Panc1 (cell line): ENCODE results near the gene ZNF512B. TPM values are rescaled to one million over a fixed set of nuclear protein-coding genes. Genes with fewer than 3 reads are reported as not detected.

ENCODE experiments used
- ATAC-seq: fragments of 200-7000 bp; cut with Tn5 transposase; 2 replicates; pipeline ENCODE4 v1.9.1; 2020; ENCODE audit warnings: mild to moderate bottlenecking, moderate library complexity
- BruUV-seq: library from RNA; stranded (reverse); fragments of 400-500 nt; replicated peaks from 2 replicates; lab custom pipeline; 2021; lab: Mats Ljungman, UMichigan
- CTCF ChIA-PET: fragments of 300-600 bp; sonication (Branson Sonifier 250); formaldehyde crosslinking; loops from one replicate; lab custom pipeline; 2022; ENCODE audit warnings: antibody characterized with exemption; lab: Charles Lee
- POLR2A ChIA-PET: fragments of 300-600 bp; sonication (Branson Sonifier 250); formaldehyde crosslinking; loops from one replicate; lab custom pipeline; 2022; ENCODE audit warnings: antibody characterized with exemption; lab: Charles Lee
- DNase-seq: peaks from one replicate; pipeline ENCODE4 v3.0.0-alpha.2; 2010; ENCODE audit warnings: low read depth, low spot score
- H3K27ac ChIP-seq: 2 replicates; pipeline ENCODE4 v1.5.1; 2011; ENCODE audit warnings: mild to moderate bottlenecking, low read length, inconsistent platforms
- H3K27me3 ChIP-seq: fragments of 200-500 bp; sonication (Bioruptor generic); 2 replicates; pipeline ENCODE4 v1.6.0; 2014; ENCODE audit warnings: low read length, inconsistent platforms; ENCODE audit not compliant: control insufficient read depth, insufficient read depth
- H3K36me3 ChIP-seq: fragments of 200-500 bp; sonication (Bioruptor generic); 2 replicates; pipeline ENCODE4 v1.5.1; 2014; ENCODE audit warnings: inconsistent platforms, mild to moderate bottlenecking, low read length, moderate library complexity; ENCODE audit not compliant: control insufficient read depth, insufficient read depth
- H3K4me1 ChIP-seq: 2 replicates; pipeline ENCODE4 v1.5.1; 2011; ENCODE audit warnings: inconsistent platforms, mild to moderate bottlenecking, low read length, moderate library complexity; ENCODE audit not compliant: control insufficient read depth, insufficient read depth
- H3K4me3 ChIP-seq, 2 experiments: 2 replicates each; pipeline ENCODE4 v1.5.1; 2011 to 2012; ENCODE audit warnings: low read depth in 2 of 2, low read length in 2 of 2, mild to moderate bottlenecking in 2 of 2, inconsistent platforms in 1 of 2, moderate library complexity in 1 of 2
- H3K9me3 ChIP-seq: fragments of 200-500 bp; sonication (Bioruptor generic); 2 replicates; pipeline ENCODE4 v1.5.1; 2014; ENCODE audit warnings: low read depth, mild to moderate bottlenecking, inconsistent platforms, low read length, moderate library complexity; ENCODE audit not compliant: control insufficient read depth, insufficient read depth
- POLR2AphosphoS5 ChIP-seq: IDR thresholded peaks from 2 replicates; pipeline ENCODE4 v1.6.1; 2012; ENCODE audit warnings: mild to moderate bottlenecking, low read depth, low read length, moderate library complexity
- SIN3A ChIP-seq: IDR thresholded peaks from 2 replicates; pipeline ENCODE4 v1.6.1; 2012; ENCODE audit warnings: low read depth, mild to moderate bottlenecking, low read length, moderate library complexity, borderline replicate concordance; ENCODE audit not compliant: insufficient read depth
- TCF7L2 ChIP-seq: IDR thresholded peaks from 2 replicates; pipeline ENCODE4 v1.6.1; 2011; ENCODE audit warnings: mild to moderate bottlenecking, low read depth, low read length, inconsistent platforms
- in situ Hi-C: cut with HindIII; loops from 2 replicates; pipeline ENCODE4 v1.10.0; 2016; ENCODE audit warnings: low sequenced_read_pairs, low pct_unique_long_range_greater_than_20kb
- intact Hi-C: fragments of 100-400 bp; cut with micrococcal nuclease; formaldehyde crosslinking; loops from one replicate; pipeline ENCODE4 v1.10.0; 2022; ENCODE audit not compliant: unreplicated experiment
- total RNA-seq: library from RNA; stranded (reverse); gene quantifications from one replicate; pipeline ENCODE4 v1.2.1, GENCODE V29; 2021; ENCODE audit not compliant: unreplicated experiment
- TF ChIP-seq, protein P1 (sequence below): fragments of 450-650 bp; IDR thresholded peaks from 2 replicates; pipeline ENCODE4 v1.5.1; 2017; ENCODE audit warnings: mild to moderate bottlenecking
- TF ChIP-seq, protein P2 (sequence below), 2 experiments: IDR thresholded peaks; 2 replicates each; pipeline ENCODE4 v1.6.1; 2011 to 2012; ENCODE audit warnings: low read depth in 2 of 2, control low read depth in 1 of 2, low read length in 1 of 2, mild to moderate bottlenecking in 1 of 2, moderate library complexity in 1 of 2; ENCODE audit not compliant: insufficient read depth in 1 of 2

The ZNF512B gene
- total RNA-seq, 1 experiment from 2014 or later: 17.9 TPM

DNA sequence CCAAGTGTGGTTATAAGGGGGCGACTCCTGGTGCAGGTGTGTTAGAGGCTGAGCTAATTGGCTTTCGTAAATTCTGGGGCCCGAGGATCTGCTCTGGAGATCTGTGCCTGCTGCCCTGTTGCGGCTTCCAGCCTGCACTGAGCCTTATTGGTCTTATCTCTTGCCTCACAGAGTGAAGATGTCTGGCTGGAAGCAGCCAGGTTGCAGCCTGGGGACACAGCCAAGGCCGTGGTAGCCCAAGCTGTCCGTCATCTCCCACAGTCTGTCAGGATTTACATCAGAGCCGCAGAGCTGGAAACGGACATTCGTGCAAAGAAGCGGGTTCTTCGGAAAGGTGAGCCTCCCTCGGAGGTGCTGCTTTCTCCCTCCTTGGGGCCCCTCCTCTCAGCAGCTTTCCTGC lies 31.2 kb upstream of the ZNF512B start:
- 0 out of 2 replicates have a peak, but pooled peaks cover 6% of the 10 kb centered on the region for H3K36me3 ChIP-seq
- H3K4me1 ChIP-seq: no peaks in the 10 kb centered on the region
- TF ChIP-seq, protein P1, sequence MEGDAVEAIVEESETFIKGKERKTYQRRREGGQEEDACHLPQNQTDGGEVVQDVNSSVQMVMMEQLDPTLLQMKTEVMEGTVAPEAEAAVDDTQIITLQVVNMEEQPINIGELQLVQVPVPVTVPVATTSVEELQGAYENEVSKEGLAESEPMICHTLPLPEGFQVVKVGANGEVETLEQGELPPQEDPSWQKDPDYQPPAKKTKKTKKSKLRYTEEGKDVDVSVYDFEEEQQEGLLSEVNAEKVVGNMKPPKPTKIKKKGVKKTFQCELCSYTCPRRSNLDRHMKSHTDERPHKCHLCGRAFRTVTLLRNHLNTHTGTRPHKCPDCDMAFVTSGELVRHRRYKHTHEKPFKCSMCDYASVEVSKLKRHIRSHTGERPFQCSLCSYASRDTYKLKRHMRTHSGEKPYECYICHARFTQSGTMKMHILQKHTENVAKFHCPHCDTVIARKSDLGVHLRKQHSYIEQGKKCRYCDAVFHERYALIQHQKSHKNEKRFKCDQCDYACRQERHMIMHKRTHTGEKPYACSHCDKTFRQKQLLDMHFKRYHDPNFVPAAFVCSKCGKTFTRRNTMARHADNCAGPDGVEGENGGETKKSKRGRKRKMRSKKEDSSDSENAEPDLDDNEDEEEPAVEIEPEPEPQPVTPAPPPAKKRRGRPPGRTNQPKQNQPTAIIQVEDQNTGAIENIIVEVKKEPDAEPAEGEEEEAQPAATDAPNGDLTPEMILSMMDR: no peak
- TF ChIP-seq, protein P2, sequence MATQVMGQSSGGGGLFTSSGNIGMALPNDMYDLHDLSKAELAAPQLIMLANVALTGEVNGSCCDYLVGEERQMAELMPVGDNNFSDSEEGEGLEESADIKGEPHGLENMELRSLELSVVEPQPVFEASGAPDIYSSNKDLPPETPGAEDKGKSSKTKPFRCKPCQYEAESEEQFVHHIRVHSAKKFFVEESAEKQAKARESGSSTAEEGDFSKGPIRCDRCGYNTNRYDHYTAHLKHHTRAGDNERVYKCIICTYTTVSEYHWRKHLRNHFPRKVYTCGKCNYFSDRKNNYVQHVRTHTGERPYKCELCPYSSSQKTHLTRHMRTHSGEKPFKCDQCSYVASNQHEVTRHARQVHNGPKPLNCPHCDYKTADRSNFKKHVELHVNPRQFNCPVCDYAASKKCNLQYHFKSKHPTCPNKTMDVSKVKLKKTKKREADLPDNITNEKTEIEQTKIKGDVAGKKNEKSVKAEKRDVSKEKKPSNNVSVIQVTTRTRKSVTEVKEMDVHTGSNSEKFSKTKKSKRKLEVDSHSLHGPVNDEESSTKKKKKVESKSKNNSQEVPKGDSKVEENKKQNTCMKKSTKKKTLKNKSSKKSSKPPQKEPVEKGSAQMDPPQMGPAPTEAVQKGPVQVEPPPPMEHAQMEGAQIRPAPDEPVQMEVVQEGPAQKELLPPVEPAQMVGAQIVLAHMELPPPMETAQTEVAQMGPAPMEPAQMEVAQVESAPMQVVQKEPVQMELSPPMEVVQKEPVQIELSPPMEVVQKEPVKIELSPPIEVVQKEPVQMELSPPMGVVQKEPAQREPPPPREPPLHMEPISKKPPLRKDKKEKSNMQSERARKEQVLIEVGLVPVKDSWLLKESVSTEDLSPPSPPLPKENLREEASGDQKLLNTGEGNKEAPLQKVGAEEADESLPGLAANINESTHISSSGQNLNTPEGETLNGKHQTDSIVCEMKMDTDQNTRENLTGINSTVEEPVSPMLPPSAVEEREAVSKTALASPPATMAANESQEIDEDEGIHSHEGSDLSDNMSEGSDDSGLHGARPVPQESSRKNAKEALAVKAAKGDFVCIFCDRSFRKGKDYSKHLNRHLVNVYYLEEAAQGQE (IDR thresholded peaks at IDR 0.05; ENCODE audit: insufficient read depth in 1 of 2, low read depth in 2 of 2, low read length in 1 of 2): no peak
- TF ChIP-seq TCF7L2 (no peak), POLR2AphosphoS5 (no peak), SIN3A (no peak)
- intact Hi-C loops (no loop called here), in situ Hi-C loops (no loop called here)
- no TSS peak for BruUV-seq
- H3K4me3 ChIP-seq: no peak overlapping the region
- ChIA-PET CTCF (no interaction called here), POLR2A (no interaction called here)
- H3K27me3 ChIP-seq: no peaks in the 10 kb centered on the region
- DNase-seq (no peak), ATAC-seq (peak; percentile 44)
- H3K27ac ChIP-seq: no peak overlapping the region
- H3K9me3 ChIP-seq: no peaks in the 10 kb centered on the region

DNA sequence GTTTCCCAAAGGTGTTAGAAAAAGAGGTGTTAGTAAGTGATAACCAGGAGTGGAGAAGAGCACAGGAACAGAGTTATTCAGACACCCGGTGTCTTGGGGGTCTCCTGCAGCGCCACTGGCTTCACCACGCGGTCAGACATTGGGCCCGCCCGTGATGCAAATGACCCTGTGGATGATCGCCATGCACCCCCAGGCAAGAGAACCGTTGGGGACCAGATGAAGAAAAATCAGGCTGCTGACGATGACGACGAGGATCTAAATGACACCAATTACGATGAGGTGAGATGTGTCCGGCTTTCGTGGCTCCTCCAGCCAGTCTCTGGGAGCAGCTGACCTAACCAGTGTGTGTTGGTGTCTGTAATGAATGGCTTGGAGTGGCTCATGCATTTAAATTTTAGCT lies 13.2 kb upstream of the ZNF512B start:
- POLR2A ChIA-PET: no interaction called here
- TSS peak; percentile 85 for BruUV-seq

More for the DNA sequence above, 13.2 kb upstream of the ZNF512B start:
- no peak overlapping the region for H3K27ac ChIP-seq
- DNase-seq: no peak
- peaks cover 14% of the 10 kb centered on the region for H3K36me3 ChIP-seq
- CTCF ChIA-PET: interaction anchor here (0.6 kb wide), 1 partner anchor 119 kb away, joined by 6 read pairs; no protein-coding TSS in a partner anchor
- TF ChIP-seq, protein P2 (IDR thresholded peaks at IDR 0.05; ENCODE audit: insufficient read depth in 1 of 2, low read depth in 2 of 2, low read length in 1 of 2): no peak
- TF ChIP-seq TCF7L2: no peak
- no peak for TF ChIP-seq POLR2AphosphoS5
- TF ChIP-seq, protein P1: no peak
- no peak for TF ChIP-seq SIN3A
- no peak for ATAC-seq
- no peaks in the 10 kb centered on the region for H3K27me3 ChIP-seq
- in situ Hi-C loops (no loop called here), intact Hi-C loops (no loop called here)
- peaks cover 26% of the 10 kb centered on the region for H3K4me1 ChIP-seq
- H3K9me3 ChIP-seq: no peaks in the 10 kb centered on the region
- H3K4me3 ChIP-seq: no peak overlapping the region
